ENCODE data around the gene TNFAIP1.
"Not testable (repeated sequence)": the region's sequence is repeated elsewhere in the genome, so short reads cannot be mapped to it uniquely, and the experiment has no call there.

Gene TNFAIP1, protein sequence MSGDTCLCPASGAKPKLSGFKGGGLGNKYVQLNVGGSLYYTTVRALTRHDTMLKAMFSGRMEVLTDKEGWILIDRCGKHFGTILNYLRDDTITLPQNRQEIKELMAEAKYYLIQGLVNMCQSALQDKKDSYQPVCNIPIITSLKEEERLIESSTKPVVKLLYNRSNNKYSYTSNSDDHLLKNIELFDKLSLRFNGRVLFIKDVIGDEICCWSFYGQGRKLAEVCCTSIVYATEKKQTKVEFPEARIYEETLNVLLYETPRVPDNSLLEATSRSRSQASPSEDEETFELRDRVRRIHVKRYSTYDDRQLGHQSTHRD

DNA sequence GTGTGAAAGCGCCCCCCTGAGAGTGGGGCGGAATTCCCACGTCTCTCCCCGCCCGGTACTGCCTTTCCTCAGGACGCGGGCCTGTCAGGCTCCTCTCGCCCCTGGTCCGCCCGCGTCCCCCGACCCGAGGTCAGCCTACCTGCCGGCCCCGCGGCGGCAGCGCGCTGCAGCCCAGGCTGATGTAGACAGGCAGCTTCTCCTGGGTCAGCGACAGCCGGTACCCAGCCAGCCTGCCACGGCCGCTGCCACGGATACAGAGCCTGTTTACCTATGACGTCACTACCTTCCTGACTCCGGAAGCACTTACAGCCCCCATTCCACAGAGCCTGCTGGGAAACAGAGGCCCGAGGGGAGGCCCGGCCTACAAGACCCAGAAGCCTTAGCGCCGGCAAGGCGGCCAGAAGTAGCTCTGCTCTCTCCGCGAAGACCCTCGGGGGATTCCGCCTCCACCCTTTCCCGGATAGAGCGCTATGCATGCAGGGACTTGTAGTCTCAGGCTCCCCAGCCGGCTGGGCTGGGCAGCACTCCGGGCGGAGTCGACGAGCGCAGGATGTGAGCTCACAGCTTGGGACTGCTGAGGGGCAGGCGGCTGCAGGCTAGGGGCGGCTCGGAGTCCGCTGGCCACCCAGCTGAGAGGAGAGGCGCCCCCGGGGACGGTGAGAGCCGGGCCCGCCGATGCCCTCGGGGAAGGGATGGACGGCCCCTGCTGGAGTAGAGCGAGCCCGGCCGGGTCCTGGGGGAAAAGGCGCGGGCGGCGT lies at the start of gene TNFAIP1, which contains the start of gene IFT20:
Gene TNFAIP1, plus strand, starts transcription at position 561 of the 758 bp plus-strand sequence. CDS start 3,761 bp downstream, outside the sequence.
Gene IFT20, minus strand, starts transcription at position 272 of the 758 bp plus-strand sequence. CDS start 3,487 bp downstream, outside the sequence.
- peak within 1 kb of the TSS; percentile 62 for H3K27ac ChIP-seq (ENCODE audit: low read depth, low read length)
- peaks cover 32% of the 10 kb centered on the region for H3K36me3 ChIP-seq (ENCODE audit: control insufficient read depth, insufficient read depth, low read length)
- H3K4me1 ChIP-seq (ENCODE audit: control insufficient read depth, insufficient read depth, low read length) = peaks cover 13% of the 10 kb centered on the region
- H3K27me3 ChIP-seq (ENCODE audit: control insufficient read depth, insufficient read depth, low read length) = no peaks in the 10 kb centered on the region
- H3K9ac ChIP-seq (ENCODE audit: low read length) = peak within 1 kb of the TSS; percentile 92
- no peaks in the 10 kb centered on the region for H3K9me3 ChIP-seq (ENCODE audit: control insufficient read depth, insufficient read depth, low read depth, low read length)
- peak within 1 kb of the TSS; percentile 93 for H3K4me3 ChIP-seq (ENCODE audit: low read depth, low read length)

DNA sequence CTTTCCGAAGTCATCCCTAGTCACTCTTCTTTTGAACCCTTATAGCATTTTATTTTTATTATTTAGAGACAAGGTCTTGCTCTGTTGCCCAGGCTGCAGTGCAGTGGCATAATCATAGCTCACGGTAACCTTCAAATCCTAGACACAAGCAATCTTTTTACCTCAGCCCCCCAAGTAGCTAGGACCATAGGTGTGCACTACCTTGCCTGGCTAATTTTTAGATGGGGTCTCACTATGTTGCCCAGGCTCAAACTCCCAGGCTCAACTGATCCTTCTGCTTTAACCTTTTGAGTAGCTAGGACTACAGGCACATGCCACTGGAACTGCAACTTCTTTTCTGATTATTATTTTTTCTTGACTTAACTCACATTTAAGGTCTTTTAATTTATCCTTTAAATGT lies 49.6 kb upstream of the TNFAIP1 start:
- no peak overlapping the region for H3K27ac ChIP-seq (ENCODE audit: low read depth, low read length)
- H3K4me3 ChIP-seq (ENCODE audit: low read depth, low read length) = no peak overlapping the region
- H3K4me1 ChIP-seq (ENCODE audit: control insufficient read depth, insufficient read depth, low read length) = peaks cover 10% of the 10 kb centered on the region; the same call in 1 of the 2 replicates
- H3K9me3 ChIP-seq (ENCODE audit: control insufficient read depth, insufficient read depth, low read depth, low read length) = no peaks in the 10 kb centered on the region
- no peaks in the 10 kb centered on the region for H3K27me3 ChIP-seq (ENCODE audit: control insufficient read depth, insufficient read depth, low read length)
- H3K9ac ChIP-seq (ENCODE audit: low read length) = no peak overlapping the region
- H3K36me3 ChIP-seq (ENCODE audit: control insufficient read depth, insufficient read depth, low read length) = no peaks in the 10 kb centered on the region

DNA sequence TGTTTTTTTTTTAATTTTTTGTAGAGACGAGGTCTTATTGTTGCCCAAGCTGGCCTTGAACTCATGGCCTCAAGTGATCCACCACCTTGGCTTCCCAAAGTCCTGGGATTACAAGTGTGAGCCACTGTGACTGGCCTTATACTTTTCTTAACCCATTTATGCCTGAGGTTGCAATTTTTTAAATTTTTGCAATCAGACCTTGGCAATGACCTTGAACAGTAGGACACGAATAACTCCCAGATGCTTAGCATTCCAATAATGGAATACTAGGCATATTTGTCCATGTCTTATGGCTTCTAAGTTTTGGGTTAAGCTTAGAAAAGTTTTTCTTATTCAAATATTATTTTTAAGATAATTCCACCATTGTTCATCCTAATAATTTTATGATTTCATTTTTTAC lies 44.9 kb upstream of the TNFAIP1 start:
- Histone ChIP-seq H3K27me3 (ENCODE audit: control insufficient read depth, insufficient read depth, low read length) (no peaks in the 10 kb centered on the region), H3K9me3 (ENCODE audit: control insufficient read depth, insufficient read depth, low read depth, low read length) (no peaks in the 10 kb centered on the region), H3K27ac (ENCODE audit: low read depth, low read length) (no peak overlapping the region), H3K4me3 (ENCODE audit: low read depth, low read length) (no peak overlapping the region), H3K36me3 (ENCODE audit: control insufficient read depth, insufficient read depth, low read length) (no peaks in the 10 kb centered on the region), H3K4me1 (ENCODE audit: control insufficient read depth, insufficient read depth, low read length) (no peaks in the 10 kb centered on the region), H3K9ac (ENCODE audit: low read length) (no peak overlapping the region)

DNA sequence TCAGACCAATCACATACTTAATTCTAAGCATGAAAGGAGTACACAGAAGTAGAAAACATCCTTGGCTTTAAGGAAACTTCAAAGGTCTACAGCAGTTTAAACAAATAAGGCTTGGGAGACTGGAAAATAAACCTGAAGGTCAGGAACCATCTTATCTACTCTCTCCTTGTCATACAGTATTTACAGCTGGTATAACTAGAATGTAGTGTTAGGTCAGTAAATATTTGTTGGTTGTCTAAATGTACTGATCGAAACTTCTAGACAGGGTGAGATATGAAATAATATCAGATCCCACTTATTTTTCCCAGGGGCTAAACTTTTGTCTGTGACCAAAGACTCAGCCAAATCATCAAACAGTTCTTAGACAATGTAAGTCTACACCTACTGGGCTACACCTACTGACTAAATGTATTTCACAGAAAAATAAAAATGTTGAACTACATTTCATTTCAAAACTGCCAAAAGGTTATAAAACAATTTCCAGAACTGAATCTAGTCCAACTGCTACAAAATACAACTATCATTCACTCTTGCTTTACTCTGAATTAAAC lies 43.7 kb upstream of the TNFAIP1 start:
- Histone ChIP-seq H3K27me3 (ENCODE audit: control insufficient read depth, insufficient read depth, low read length) (no peaks in the 10 kb centered on the region), H3K36me3 (ENCODE audit: control insufficient read depth, insufficient read depth, low read length) (no peaks in the 10 kb centered on the region), H3K4me3 (ENCODE audit: low read depth, low read length) (no peak overlapping the region), H3K9me3 (ENCODE audit: control insufficient read depth, insufficient read depth, low read depth, low read length) (no peaks in the 10 kb centered on the region), H3K9ac (ENCODE audit: low read length) (no peak overlapping the region), H3K27ac (ENCODE audit: low read depth, low read length) (no peak overlapping the region), H3K4me1 (ENCODE audit: control insufficient read depth, insufficient read depth, low read length) (no peaks in the 10 kb centered on the region)

DNA sequence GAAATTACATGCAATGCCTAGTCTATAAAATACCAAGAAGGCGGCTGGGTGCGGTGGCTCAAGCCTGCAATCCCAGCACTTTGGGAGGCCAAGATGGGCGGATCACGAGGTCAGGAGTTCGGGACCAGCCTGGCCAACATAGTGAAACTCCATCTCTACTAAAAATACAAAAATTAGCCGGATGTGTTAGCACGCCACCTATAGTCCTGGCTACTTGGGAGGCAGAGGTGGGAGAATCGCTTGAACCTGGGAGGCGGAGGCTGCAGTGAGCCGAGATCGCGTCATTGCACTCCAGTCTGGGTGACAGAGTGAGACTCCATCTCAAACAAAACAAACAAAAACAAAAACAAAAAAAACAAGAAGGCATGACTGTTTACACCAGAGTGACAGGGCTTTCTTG lies 42.7 kb upstream of the TNFAIP1 start:
- H3K36me3 ChIP-seq (ENCODE audit: control insufficient read depth, insufficient read depth, low read length); H3K27me3 ChIP-seq (ENCODE audit: control insufficient read depth, insufficient read depth, low read length); H3K4me3 ChIP-seq (ENCODE audit: low read depth, low read length); H3K9me3 ChIP-seq (ENCODE audit: control insufficient read depth, insufficient read depth, low read depth, low read length); H3K27ac ChIP-seq (ENCODE audit: low read depth, low read length); H3K9ac ChIP-seq (ENCODE audit: low read length); H3K4me1 ChIP-seq (ENCODE audit: control insufficient read depth, insufficient read depth, low read length): not testable (repeated sequence)

DNA sequence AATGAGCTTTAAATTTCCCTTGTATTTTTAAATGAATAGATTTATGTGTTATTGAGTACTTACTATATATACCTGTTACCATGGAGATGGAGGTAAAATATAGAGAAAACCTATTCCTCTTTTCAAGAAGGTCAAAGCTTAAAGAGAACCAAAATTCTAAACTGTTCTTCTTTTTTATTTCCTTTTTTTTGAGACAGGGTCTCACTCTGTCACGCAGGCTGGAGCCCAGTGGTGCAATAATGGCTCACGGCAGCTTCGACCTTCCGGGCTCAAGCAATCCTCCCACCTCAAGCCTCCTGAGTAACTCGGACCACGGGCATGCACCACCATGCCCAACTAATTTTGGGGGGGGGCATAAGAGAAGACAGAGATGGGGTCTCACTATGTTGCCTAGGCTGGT lies 41.6 kb upstream of the TNFAIP1 start:
- Histone ChIP-seq H3K9me3 (ENCODE audit: control insufficient read depth, insufficient read depth, low read depth, low read length) (no peaks in the 10 kb centered on the region), H3K36me3 (ENCODE audit: control insufficient read depth, insufficient read depth, low read length) (no peaks in the 10 kb centered on the region), H3K9ac (ENCODE audit: low read length) (no peak overlapping the region), H3K4me3 (ENCODE audit: low read depth, low read length) (no peak overlapping the region), H3K27ac (ENCODE audit: low read depth, low read length) (no peak overlapping the region), H3K27me3 (ENCODE audit: control insufficient read depth, insufficient read depth, low read length) (no peaks in the 10 kb centered on the region), H3K4me1 (ENCODE audit: control insufficient read depth, insufficient read depth, low read length) (no peaks in the 10 kb centered on the region)

DNA sequence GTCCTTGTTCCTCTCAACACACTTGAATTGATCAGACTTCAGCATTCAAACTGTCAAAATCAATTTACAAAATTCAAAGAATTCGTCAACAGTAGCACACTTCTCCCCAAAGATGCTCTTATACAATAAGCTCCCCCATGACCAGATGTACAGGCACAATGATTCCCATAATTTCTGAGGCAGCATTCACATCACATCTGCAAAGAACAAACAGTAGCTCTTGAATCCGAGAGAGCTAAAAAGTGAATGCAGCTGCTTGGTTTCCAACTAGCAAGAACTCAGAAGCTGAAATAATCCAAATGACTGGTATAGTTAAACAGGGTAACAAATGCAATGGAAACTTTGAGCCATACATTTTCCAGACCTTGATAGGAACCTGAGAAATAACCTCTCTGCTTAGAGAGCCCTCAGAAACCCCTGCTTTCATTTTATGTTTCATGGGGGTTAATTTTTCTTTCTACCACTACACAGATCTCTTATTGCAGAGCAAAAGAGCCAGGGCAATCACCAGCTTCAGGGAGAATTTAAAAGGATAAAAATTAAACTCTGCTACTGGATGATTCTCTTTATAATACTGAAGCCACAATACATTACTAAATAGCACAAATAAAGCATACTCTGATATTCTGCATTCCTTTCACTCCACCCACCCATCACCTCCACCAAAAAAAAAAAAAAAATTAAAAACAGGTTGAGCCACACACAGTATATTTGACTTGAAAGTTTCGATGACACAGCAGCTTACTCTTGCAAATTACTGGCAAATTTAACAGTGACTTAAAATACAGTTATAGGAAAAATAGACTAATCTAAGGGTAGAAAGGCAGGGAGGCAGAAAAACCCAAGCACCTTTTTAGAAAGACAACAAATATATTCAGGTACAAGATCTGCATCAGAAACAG lies 39.6 kb upstream of the TNFAIP1 start:
- Histone ChIP-seq H3K4me3 (ENCODE audit: low read depth, low read length) (no peak overlapping the region), H3K9ac (ENCODE audit: low read length) (no peak overlapping the region), H3K4me1 (ENCODE audit: control insufficient read depth, insufficient read depth, low read length) (no peaks in the 10 kb centered on the region), H3K9me3 (ENCODE audit: control insufficient read depth, insufficient read depth, low read depth, low read length) (no peaks in the 10 kb centered on the region), H3K36me3 (ENCODE audit: control insufficient read depth, insufficient read depth, low read length) (no peaks in the 10 kb centered on the region), H3K27ac (ENCODE audit: low read depth, low read length) (no peak overlapping the region), H3K27me3 (ENCODE audit: control insufficient read depth, insufficient read depth, low read length) (no peaks in the 10 kb centered on the region)

DNA sequence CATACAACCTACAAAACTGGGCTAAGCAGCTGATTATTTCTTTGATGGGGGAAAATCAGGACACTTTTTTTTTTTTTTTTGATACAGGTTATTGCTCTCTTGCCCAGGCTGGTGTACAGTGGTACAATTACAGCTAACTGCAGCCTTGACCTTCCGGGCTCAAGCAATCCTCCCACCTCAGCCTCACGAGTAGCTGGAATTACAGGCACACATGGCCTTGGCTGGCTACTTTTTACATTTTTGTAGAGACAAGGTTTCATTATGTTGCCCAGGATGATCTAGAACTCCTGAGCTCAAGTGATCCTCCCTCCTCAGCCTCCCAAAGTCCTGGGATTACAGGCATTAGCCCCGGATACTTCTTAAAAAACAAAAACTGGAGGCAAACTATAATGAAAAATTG lies 37.1 kb upstream of the TNFAIP1 start:
- Histone ChIP-seq H3K27me3 (ENCODE audit: control insufficient read depth, insufficient read depth, low read length) (no peaks in the 10 kb centered on the region), H3K9me3 (ENCODE audit: control insufficient read depth, insufficient read depth, low read depth, low read length) (no peaks in the 10 kb centered on the region)

DNA sequence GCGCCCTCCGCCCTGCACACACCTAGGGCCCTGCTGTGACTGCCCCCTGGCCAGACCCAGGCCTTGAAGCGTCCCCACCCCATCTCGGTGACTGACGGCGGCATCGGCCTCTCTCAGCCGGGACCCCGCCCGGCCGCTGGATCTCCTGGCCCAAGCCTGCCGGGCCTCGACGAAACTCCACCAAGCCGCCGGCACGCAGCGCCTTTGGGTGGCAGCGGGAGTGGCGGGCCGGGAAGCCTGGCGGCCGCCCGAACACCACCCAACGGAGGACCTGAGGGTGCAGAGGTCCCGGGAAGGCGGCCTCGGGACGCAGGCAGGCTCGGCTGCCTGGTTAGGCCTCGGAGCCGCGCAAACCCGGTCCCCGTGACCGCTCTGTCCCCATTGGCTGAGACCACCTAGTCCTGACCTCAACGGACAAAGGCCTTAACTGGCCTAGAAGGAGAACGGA lies 28.6 kb upstream of the TNFAIP1 start:
- Histone ChIP-seq H3K36me3 (ENCODE audit: control insufficient read depth, insufficient read depth, low read length) (no peaks in the 10 kb centered on the region), H3K27me3 (ENCODE audit: control insufficient read depth, insufficient read depth, low read length) (no peaks in the 10 kb centered on the region; the same call in 1 of the 2 replicates), H3K9me3 (ENCODE audit: control insufficient read depth, insufficient read depth, low read depth, low read length) (no peaks in the 10 kb centered on the region), H3K4me1 (ENCODE audit: control insufficient read depth, insufficient read depth, low read length) (no peaks in the 10 kb centered on the region), H3K27ac (ENCODE audit: low read depth, low read length) (no peak overlapping the region), H3K9ac (ENCODE audit: low read length) (no peak overlapping the region), H3K4me3 (ENCODE audit: low read depth, low read length) (peak overlapping the region; percentile 39; the same call in 1 of the 2 replicates)

More for the DNA sequence above, 37.1 kb upstream of the TNFAIP1 start:
- no peaks in the 10 kb centered on the region for H3K4me1 ChIP-seq (ENCODE audit: control insufficient read depth, insufficient read depth, low read length)
- H3K27ac ChIP-seq (ENCODE audit: low read depth, low read length) = no peak overlapping the region
- H3K36me3 ChIP-seq (ENCODE audit: control insufficient read depth, insufficient read depth, low read length) = no peaks in the 10 kb centered on the region
- no peak overlapping the region for H3K9ac ChIP-seq (ENCODE audit: low read length)
- H3K4me3 ChIP-seq (ENCODE audit: low read depth, low read length) = no peak overlapping the region

DNA sequence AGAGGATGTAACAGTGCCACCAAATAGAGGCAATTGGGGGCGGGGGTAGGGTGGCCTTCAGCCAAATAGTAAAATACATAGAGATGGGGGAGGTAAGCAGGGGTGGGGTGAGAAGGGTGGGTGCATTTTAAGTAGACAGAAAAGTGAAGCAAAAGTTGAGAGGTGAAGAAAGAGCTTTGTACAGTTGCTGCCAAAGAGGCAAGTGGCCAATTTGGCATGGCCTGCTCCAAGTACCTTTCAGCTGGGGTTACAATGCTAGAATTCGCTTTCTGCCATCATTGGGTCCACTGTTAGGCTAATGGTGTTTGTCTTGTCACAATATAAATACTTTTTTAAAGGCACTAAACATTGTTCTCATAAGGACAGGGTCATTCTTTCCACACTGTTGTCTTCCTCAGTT lies 21.7 kb upstream of the TNFAIP1 start:
- Histone ChIP-seq H3K9ac (ENCODE audit: low read length) (no peak overlapping the region), H3K27ac (ENCODE audit: low read depth, low read length) (no peak overlapping the region), H3K27me3 (ENCODE audit: control insufficient read depth, insufficient read depth, low read length) (no peaks in the 10 kb centered on the region; the same call in 1 of the 2 replicates)

More for the DNA sequence above, 21.7 kb upstream of the TNFAIP1 start:
- Histone ChIP-seq H3K36me3 (ENCODE audit: control insufficient read depth, insufficient read depth, low read length) (no peaks in the 10 kb centered on the region), H3K4me1 (ENCODE audit: control insufficient read depth, insufficient read depth, low read length) (peaks cover 13% of the 10 kb centered on the region), H3K4me3 (ENCODE audit: low read depth, low read length) (no peak overlapping the region), H3K9me3 (ENCODE audit: control insufficient read depth, insufficient read depth, low read depth, low read length) (no peaks in the 10 kb centered on the region)
